Measurements from ENCODE around the gene ZSWIM7.

The ZSWIM7 gene

GRCh38 chr17:15928286-15928785 lies 71.2 kb downstream of the ZSWIM7 start:
- DNase-seq = no peak
